Stromal cell of bone marrow (primary cell): ENCODE results near the gene TP53I3.
"Not testable (repeated sequence)": the region's sequence is repeated elsewhere in the genome, so short reads cannot be mapped to it uniquely, and the experiment has no call there.

Source experiments
- DNase-seq: peaks from one replicate; pipeline ENCODE4 v3.0.0-alpha.2; 2012; ENCODE audit warnings: low read depth

TP53I3 gene

DNA sequence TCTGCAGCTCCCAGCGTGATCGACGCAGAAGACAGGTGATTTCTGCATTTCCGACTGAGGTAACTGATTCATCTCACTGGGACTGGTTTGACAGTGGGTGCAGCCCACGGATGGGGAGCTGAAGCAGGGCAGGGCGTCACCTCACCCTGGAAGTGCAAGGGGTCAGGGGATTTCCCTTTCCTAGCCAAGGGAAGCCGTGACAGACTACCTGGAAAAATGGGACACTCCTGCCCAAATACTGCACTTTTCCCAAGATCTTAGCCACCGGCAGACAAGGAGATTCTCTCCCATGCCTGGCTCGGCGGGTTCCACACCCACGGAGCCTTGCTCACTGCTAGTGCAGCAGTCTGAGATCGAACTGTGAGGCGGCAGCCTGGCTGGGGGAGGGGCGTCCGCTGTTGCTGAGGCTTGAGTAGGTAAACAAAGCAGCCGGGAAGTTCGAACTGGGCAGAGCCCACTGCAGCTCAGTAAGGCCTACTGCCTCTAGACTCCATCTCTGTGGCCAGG lies 10.6 kb upstream of the TP53I3 start:
- not testable (repeated sequence) for DNase-seq

DNA sequence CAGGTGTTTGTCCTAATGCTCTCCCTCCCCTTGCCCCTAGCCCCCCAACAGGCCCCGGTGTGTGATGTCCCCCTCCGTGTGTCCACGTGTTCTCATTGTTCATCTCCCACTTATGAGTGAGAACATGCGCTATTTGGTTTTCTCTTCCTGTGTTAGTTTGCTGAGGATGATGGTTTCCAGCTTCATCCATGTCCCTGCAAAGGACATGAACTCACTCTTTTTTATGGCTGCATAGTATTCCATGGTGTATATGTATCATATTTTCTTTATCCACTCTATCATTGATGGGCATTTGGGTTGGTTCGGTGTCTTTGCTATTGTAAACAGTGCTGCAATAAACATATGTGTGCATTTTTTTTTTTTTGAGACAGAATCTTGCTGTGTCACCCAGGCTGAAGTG lies 8.6 kb upstream of the TP53I3 start:
- DNase-seq = not testable (repeated sequence)

DNA sequence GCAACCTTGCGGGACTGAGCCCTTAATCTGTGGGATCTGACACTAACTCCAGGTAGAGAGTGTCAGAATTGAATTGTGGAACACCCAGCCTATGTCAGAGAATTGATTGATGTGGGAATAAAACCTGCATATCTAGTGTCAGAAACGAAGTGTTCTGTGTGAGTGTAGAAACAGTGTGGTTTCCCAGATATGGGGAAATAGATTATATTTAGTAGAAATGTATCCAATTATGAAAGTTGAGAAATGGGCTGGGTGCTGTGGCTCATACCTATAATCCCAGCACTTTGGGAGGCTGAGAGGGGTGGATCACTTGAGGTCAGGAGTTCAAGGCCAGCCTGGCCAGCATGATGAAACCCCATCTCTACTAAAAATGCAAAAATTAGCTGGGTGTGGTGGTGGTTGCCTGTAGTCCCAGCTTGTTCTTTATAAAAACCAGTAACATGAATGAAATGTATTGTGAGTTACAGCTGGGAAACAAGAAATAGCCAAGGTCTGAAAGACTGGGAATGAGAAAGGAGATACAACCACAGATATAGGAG lies 4.3 kb upstream of the TP53I3 start:
- DNase-seq = no peak

DNA sequence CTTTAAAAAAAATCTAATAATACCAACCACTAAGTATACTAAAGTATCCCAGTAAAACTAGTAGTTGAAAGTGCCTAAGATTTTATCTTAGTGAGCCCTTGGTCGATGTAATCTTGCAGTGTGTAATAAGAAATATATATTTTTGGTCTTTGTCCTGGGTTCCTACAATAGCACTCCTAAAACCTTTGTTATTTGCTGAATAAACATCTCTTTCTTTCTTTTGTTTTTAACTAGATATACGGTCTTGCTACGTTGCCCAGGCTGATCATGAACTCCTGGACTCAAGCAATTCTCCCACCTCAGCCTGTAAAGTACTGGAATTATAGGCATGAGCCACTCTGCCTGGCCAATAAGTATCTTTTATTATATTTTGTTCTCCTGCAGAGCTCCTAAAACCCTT lies 2.4 kb upstream of the TP53I3 start:
- no peak for DNase-seq

DNA sequence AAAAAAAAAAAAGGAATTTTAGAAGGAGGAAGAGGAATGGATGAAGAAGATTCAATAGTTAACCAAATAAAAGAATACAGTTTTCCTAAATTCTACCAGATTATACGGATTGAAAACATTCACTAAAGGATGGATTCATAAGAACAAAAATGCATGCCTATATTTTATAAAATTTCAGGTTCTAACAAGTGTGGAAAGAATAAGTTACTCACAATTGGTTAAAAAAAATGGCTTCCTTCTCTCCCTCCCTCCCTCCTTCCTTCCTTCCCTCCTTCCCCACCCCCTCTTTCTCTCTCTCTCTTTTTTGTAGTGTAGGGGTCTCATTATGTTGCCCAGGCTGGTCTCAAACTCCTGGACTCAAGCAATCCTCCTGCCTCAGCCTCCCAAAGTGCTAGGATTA lies 1.6 kb upstream of the TP53I3 start:
- no peak for DNase-seq

- DNase-seq = no peak
Measured at GRCh38 chr2:24085200-24085489, 511 bp upstream of the TP53I3 start.

DNA sequence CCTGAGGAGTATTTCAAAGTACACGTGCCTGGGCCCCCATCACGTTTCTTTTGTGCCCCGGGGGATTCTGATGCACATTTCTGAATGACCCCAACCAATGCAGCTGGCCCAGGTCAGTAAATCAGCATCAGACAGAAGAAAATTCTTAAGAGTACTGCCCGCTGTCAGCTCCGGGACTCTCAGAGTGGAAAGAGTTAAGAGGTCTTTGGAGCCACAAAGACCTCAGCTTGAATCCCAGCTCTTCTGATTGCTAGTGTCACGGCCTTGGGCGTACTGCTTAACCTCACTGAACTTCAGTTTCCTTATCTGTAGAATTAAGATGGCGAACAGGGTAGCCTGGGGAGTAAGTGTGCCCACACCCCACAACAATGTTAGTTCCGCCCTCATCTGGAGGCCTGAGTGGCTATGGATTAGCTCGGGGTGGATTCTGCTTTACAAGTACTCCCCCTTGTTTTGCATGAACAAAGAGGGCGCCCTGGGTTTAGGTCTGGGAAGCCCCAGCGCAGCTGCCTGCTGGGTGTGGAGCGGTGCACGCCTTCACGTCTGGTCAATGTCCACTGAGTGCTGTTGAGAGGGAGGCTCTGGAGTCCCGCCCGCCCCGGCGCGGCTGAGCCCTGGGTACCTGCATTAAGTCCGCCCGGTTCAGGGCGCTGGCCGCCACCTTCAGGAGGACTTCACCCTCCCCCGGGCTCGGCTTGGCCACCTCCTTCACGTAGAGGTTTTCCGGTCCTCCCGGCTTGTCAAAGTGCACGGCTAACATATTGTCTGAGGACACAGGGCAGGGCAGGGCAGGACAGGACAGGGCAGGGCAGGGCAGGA lies 858 bp downstream of the TP53I3 start:
- peak; percentile 66 for DNase-seq

- no peak for DNase-seq
Measured at GRCh38 chr2:24082787-24083566, 1.7 kb downstream of the TP53I3 start.

GRCh38 chr2:24080701-24081100 lies 3.9 kb downstream of the TP53I3 start:
- no peak for DNase-seq

DNA sequence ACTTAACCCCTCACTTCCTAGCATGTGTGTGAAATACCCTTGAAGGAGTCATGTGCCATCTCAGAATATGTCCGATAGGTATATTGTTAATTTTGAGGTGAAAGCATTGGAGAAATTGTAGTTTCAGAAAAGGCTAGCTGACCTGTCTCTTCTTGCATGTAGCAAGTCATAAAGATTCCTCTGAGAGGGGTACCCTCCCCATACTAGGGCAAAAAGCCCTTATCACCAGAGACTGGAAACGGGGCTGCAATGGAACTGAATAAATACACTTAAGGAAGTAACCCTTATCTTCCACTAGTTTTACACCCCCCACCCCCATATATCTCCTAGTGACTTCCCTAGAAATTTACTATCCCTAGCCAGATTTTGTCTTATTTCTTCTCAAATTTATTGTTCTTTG lies 6.8 kb downstream of the TP53I3 start:
- no peak for DNase-seq

- no peak for DNase-seq
Measured at GRCh38 chr2:24077535-24077877, 7.1 kb downstream of the TP53I3 start.

GRCh38 chr2:24076849-24077534 lies 7.6 kb downstream of the TP53I3 start:
- DNase-seq = no peak

- peak; percentile 99 for DNase-seq
Measured at GRCh38 chr2:24075915-24076848, 8.5 kb downstream of the TP53I3 start, which contains the start of gene SF3B6. Gene SF3B6 (minus strand): TSS chr2:24076326. CDS start chr2:24076229, 97 bp downstream.

DNA sequence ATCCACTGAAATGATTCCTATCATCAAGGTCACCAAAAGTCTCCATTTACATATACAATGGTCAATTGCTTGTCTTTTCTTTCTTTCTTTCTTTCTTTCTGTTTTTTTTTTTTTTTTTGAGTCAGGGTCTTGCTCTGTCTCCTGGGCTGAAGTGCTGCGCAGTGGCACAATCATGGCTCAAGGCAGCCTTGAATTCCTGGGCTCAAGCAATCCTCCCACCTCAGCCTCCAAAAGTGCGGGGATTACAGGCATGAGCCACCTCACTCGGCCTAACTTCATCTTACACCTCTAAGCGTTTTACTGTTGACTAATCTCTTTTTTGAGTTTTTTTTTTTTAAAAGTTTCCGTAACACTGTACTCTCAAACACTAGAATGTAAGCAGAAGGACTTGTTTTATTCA lies 9.4 kb downstream of the TP53I3 start:
- DNase-seq = no peak

- no peak for DNase-seq
Measured at GRCh38 chr2:24073816-24074215, 10.8 kb downstream of the TP53I3 start.

GRCh38 chr2:24072259-24072658 lies 12.4 kb downstream of the TP53I3 start:
- no peak for DNase-seq

GRCh38 chr2:24065341-24065740 lies 19.3 kb downstream of the TP53I3 start:
- no peak for DNase-seq

- no peak for DNase-seq
Measured at GRCh38 chr2:24058564-24059271, 25.9 kb downstream of the TP53I3 start.

- no peak for DNase-seq
Measured at GRCh38 chr2:24055750-24056149, 28.9 kb downstream of the TP53I3 start.

GRCh38 chr2:24054366-24055010 lies 30.1 kb downstream of the TP53I3 start:
- DNase-seq = no peak
